Neural progenitor cell (in vitro differentiated cells): Measurements from ENCODE around the gene KRTCAP2.

Experiments used
- CTCF ChIP-seq: fragments of 200-600 bp; sonication (generic); IDR thresholded peaks from 2 replicates; pipeline ENCODE4 v1.5.1; 2017; ENCODE audit warnings: antibody characterized with exemption, mild to moderate bottlenecking
- EZH2 ChIP-seq: fragments of 200-600 bp; sonication (generic); IDR thresholded peaks from 2 replicates; pipeline ENCODE4 v1.6.1; 2017; ENCODE audit warnings: antibody characterized with exemption, mild to moderate bottlenecking, moderate library complexity

GRCh38 chr1:155171836-155172731, 1.0 kb downstream of the KRTCAP2 start:
- TF ChIP-seq CTCF (no peak), EZH2 (no peak)
